ENCODE measurements around the gene FAM228A.

The FAM228A gene

GRCh38 chr2:24209389-24210105, 34.7 kb downstream of the FAM228A start:
- no peak overlapping the region for H3K4me3 ChIP-seq (ENCODE audit: low read length)
- no peak overlapping the region for H3K4me2 ChIP-seq (ENCODE audit: low read length)
- no peaks in the 10 kb centered on the region for H3K9me3 ChIP-seq (replicated peaks; ENCODE audit: low read length)
- no peaks in the 10 kb centered on the region for H3K27me3 ChIP-seq (ENCODE audit: control insufficient read depth, insufficient read depth, low read length)
- H3K9ac ChIP-seq (ENCODE audit: low read depth, low read length): no peak overlapping the region
- H3K4me1 ChIP-seq (ENCODE audit: control insufficient read depth, insufficient read depth, low read length): no peaks in the 10 kb centered on the region
- H3K36me3 ChIP-seq (ENCODE audit: insufficient read depth, low read length): peaks cover 16% of the 10 kb centered on the region

- H3K36me3 ChIP-seq (ENCODE audit: insufficient read depth, low read length): peaks cover 15% of the 10 kb centered on the region
- H3K4me1 ChIP-seq (ENCODE audit: control insufficient read depth, insufficient read depth, low read length): no peaks in the 10 kb centered on the region
- no peaks in the 10 kb centered on the region for H3K9me3 ChIP-seq (replicated peaks; ENCODE audit: low read length)
- H3K4me3 ChIP-seq (ENCODE audit: low read length): no peak overlapping the region
- H3K4me2 ChIP-seq (ENCODE audit: low read length): no peak overlapping the region
- no peaks in the 10 kb centered on the region for H3K27me3 ChIP-seq (ENCODE audit: control insufficient read depth, insufficient read depth, low read length)
- H3K9ac ChIP-seq (ENCODE audit: low read depth, low read length): no peak overlapping the region
These were observed 35.2 kb downstream of the FAM228A start for GRCh38 chr2:24210106-24210455.

GRCh38 chr2:24210723-24211122, 35.9 kb downstream of the FAM228A start:
- Histone ChIP-seq H3K4me3 (ENCODE audit: low read length) (no peak overlapping the region), H3K9ac (ENCODE audit: low read depth, low read length) (no peak overlapping the region), H3K36me3 (ENCODE audit: insufficient read depth, low read length) (peaks cover 15% of the 10 kb centered on the region), H3K27me3 (ENCODE audit: control insufficient read depth, insufficient read depth, low read length) (no peaks in the 10 kb centered on the region), H3K4me1 (ENCODE audit: control insufficient read depth, insufficient read depth, low read length) (no peaks in the 10 kb centered on the region), H3K4me2 (ENCODE audit: low read length) (no peak overlapping the region), H3K9me3 (replicated peaks; ENCODE audit: low read length) (no peaks in the 10 kb centered on the region)

- Histone ChIP-seq H3K9me3 (replicated peaks; ENCODE audit: low read length) (no peaks in the 10 kb centered on the region), H3K4me3 (ENCODE audit: low read length) (no peak overlapping the region), H3K9ac (ENCODE audit: low read depth, low read length) (no peak overlapping the region), H3K36me3 (ENCODE audit: insufficient read depth, low read length) (peaks cover 19% of the 10 kb centered on the region), H3K27me3 (ENCODE audit: control insufficient read depth, insufficient read depth, low read length) (no peaks in the 10 kb centered on the region), H3K4me2 (ENCODE audit: low read length) (no peak overlapping the region), H3K4me1 (ENCODE audit: control insufficient read depth, insufficient read depth, low read length) (no peaks in the 10 kb centered on the region)
These were observed 36.6 kb downstream of the FAM228A start for GRCh38 chr2:24211408-24211807.

- Histone ChIP-seq H3K9me3 (replicated peaks; ENCODE audit: low read length) (no peaks in the 10 kb centered on the region), H3K4me1 (ENCODE audit: control insufficient read depth, insufficient read depth, low read length) (no peaks in the 10 kb centered on the region), H3K27me3 (ENCODE audit: control insufficient read depth, insufficient read depth, low read length) (no peaks in the 10 kb centered on the region)
These were observed 40.0 kb downstream of the FAM228A start for GRCh38 chr2:24214880-24215279.

GRCh38 chr2:24220554-24221291, 45.9 kb downstream of the FAM228A start:
- Histone ChIP-seq H3K4me1 (ENCODE audit: control insufficient read depth, insufficient read depth, low read length) (no peaks in the 10 kb centered on the region), H3K27me3 (ENCODE audit: control insufficient read depth, insufficient read depth, low read length) (no peaks in the 10 kb centered on the region), H3K36me3 (ENCODE audit: insufficient read depth, low read length) (peaks cover 8% of the 10 kb centered on the region), H3K4me3 (ENCODE audit: low read length) (no peak overlapping the region), H3K9me3 (replicated peaks; ENCODE audit: low read length) (no peaks in the 10 kb centered on the region), H3K9ac (ENCODE audit: low read depth, low read length) (no peak overlapping the region), H3K4me2 (ENCODE audit: low read length) (no peak overlapping the region)

More at GRCh38 chr2:24214880-24215279, 40.0 kb downstream of the FAM228A start:
- Histone ChIP-seq H3K9ac (ENCODE audit: low read depth, low read length) (no peak overlapping the region), H3K4me2 (ENCODE audit: low read length) (no peak overlapping the region), H3K4me3 (ENCODE audit: low read length) (no peak overlapping the region), H3K36me3 (ENCODE audit: insufficient read depth, low read length) (peaks cover 8% of the 10 kb centered on the region)

- H3K9me3 ChIP-seq (replicated peaks; ENCODE audit: low read length): no peaks in the 10 kb centered on the region
- H3K4me3 ChIP-seq (ENCODE audit: low read length): no peak overlapping the region
- no peak overlapping the region for H3K4me2 ChIP-seq (ENCODE audit: low read length)
- peaks cover 4% of the 10 kb centered on the region for H3K36me3 ChIP-seq (ENCODE audit: insufficient read depth, low read length)
- H3K27me3 ChIP-seq (ENCODE audit: control insufficient read depth, insufficient read depth, low read length): no peaks in the 10 kb centered on the region
- no peak overlapping the region for H3K9ac ChIP-seq (ENCODE audit: low read depth, low read length)
- no peaks in the 10 kb centered on the region for H3K4me1 ChIP-seq (ENCODE audit: control insufficient read depth, insufficient read depth, low read length)
These were observed 46.6 kb downstream of the FAM228A start for GRCh38 chr2:24221343-24222050.

- H3K4me3 ChIP-seq (ENCODE audit: low read length): no peak overlapping the region
- H3K4me2 ChIP-seq (ENCODE audit: low read length): no peak overlapping the region
- no peaks in the 10 kb centered on the region for H3K4me1 ChIP-seq (ENCODE audit: control insufficient read depth, insufficient read depth, low read length)
- H3K27me3 ChIP-seq (ENCODE audit: control insufficient read depth, insufficient read depth, low read length): no peaks in the 10 kb centered on the region
- peaks cover 4% of the 10 kb centered on the region for H3K36me3 ChIP-seq (ENCODE audit: insufficient read depth, low read length)
- no peaks in the 10 kb centered on the region for H3K9me3 ChIP-seq (replicated peaks; ENCODE audit: low read length)
- H3K9ac ChIP-seq (ENCODE audit: low read depth, low read length): no peak overlapping the region
These were observed 48.1 kb downstream of the FAM228A start for GRCh38 chr2:24222946-24223345.

- no peaks in the 10 kb centered on the region for H3K9me3 ChIP-seq (replicated peaks; ENCODE audit: low read length)
- no peak overlapping the region for H3K4me3 ChIP-seq (ENCODE audit: low read length)
- H3K4me2 ChIP-seq (ENCODE audit: low read length): no peak overlapping the region
- no peaks in the 10 kb centered on the region for H3K36me3 ChIP-seq (ENCODE audit: insufficient read depth, low read length)
- no peaks in the 10 kb centered on the region for H3K4me1 ChIP-seq (ENCODE audit: control insufficient read depth, insufficient read depth, low read length)
- H3K9ac ChIP-seq (ENCODE audit: low read depth, low read length): no peak overlapping the region
- no peaks in the 10 kb centered on the region for H3K27me3 ChIP-seq (ENCODE audit: control insufficient read depth, insufficient read depth, low read length)
These were observed 50.8 kb downstream of the FAM228A start for GRCh38 chr2:24225499-24226242.

GRCh38 chr2:24228470-24228869, 53.6 kb downstream of the FAM228A start:
- Histone ChIP-seq H3K4me3 (ENCODE audit: low read length) (no peak overlapping the region), H3K36me3 (ENCODE audit: insufficient read depth, low read length) (no peaks in the 10 kb centered on the region), H3K27me3 (ENCODE audit: control insufficient read depth, insufficient read depth, low read length) (no peaks in the 10 kb centered on the region), H3K9ac (ENCODE audit: low read depth, low read length) (no peak overlapping the region), H3K4me2 (ENCODE audit: low read length) (no peak overlapping the region), H3K9me3 (replicated peaks; ENCODE audit: low read length) (no peaks in the 10 kb centered on the region), H3K4me1 (ENCODE audit: control insufficient read depth, insufficient read depth, low read length) (peaks cover 7% of the 10 kb centered on the region)

- Histone ChIP-seq H3K4me1 (ENCODE audit: control insufficient read depth, insufficient read depth, low read length) (peaks cover 7% of the 10 kb centered on the region), H3K9ac (ENCODE audit: low read depth, low read length) (no peak overlapping the region), H3K4me3 (ENCODE audit: low read length) (no peak overlapping the region), H3K4me2 (ENCODE audit: low read length) (peak overlapping the region; percentile 23), H3K36me3 (ENCODE audit: insufficient read depth, low read length) (no peaks in the 10 kb centered on the region), H3K9me3 (replicated peaks; ENCODE audit: low read length) (no peaks in the 10 kb centered on the region), H3K27me3 (ENCODE audit: control insufficient read depth, insufficient read depth, low read length) (no peaks in the 10 kb centered on the region)
These were observed 56.6 kb downstream of the FAM228A start for GRCh38 chr2:24231461-24231881.

Data from skeletal muscle satellite cell (primary cell).